ENCODE data around the gene ETFBKMT.

The ETFBKMT gene, protein sequence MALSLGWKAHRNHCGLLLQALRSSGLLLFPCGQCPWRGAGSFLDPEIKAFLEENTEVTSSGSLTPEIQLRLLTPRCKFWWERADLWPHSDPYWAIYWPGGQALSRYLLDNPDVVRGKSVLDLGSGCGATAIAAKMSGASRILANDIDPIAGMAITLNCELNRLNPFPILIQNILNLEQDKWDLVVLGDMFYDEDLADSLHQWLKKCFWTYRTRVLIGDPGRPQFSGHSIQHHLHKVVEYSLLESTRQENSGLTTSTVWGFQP

GRCh38 chr12:31659087-31659942 lies at the start of gene ETFBKMT:
Gene ETFBKMT, plus strand, starts transcription at chr12:31659688. Its CDS starts 2,266 bp downstream, at chr12:31661954.
- DNase-seq (ENCODE audit: low read depth in 2 of 2, low spot score in 1 of 2) = peak; percentile 70 to 80

GRCh38 chr12:31612819-31613218 lies 46.7 kb upstream of the ETFBKMT start:
- no peak for DNase-seq (ENCODE audit: low read depth in 2 of 2, low spot score in 1 of 2)

DNA sequence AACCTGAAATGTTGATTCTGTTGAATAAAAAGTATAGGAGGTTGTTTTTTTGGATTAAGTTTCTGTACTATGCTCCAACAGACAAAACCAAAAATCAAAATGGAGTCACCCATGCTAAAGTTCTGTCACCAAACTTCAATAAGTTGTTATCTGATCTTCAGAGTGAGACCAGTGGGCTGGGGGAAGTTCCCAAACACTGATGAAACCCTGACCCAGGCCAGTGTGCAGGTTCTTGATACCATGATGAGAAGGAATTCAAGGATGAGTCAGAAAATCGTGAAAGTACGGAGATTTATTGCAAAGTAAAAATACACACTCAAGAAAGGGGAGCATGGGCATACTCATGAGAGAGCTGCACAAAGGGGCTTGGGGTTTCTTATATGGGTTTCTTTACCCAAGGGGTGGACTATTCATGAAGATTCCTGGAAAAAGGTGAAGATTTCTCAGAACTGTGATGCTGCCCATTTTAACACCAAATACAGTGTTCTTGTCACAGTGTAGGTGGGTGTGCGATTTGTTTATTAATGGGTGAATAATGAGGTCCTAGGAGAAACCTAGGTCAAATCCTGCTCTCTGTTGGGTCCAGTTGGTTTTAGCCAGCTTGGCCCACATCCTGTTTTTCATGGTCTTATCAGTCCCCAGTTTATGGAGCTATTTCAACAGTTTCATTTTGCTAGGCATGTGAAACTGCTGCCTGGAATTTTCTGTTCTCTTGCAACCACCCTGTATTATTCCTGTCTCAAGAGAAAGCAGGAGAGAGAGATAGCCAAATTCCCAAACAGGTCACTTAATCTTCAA lies 41.1 kb upstream of the ETFBKMT start:
- DNase-seq (ENCODE audit: low read depth in 2 of 2, low spot score in 1 of 2) = no peak

GRCh38 chr12:31620311-31620710 lies 39.2 kb upstream of the ETFBKMT start:
- no peak for DNase-seq (ENCODE audit: low read depth in 2 of 2, low spot score in 1 of 2)

GRCh38 chr12:31622038-31622437 lies 37.5 kb upstream of the ETFBKMT start:
- no peak for DNase-seq (ENCODE audit: low read depth in 2 of 2, low spot score in 1 of 2)

DNA sequence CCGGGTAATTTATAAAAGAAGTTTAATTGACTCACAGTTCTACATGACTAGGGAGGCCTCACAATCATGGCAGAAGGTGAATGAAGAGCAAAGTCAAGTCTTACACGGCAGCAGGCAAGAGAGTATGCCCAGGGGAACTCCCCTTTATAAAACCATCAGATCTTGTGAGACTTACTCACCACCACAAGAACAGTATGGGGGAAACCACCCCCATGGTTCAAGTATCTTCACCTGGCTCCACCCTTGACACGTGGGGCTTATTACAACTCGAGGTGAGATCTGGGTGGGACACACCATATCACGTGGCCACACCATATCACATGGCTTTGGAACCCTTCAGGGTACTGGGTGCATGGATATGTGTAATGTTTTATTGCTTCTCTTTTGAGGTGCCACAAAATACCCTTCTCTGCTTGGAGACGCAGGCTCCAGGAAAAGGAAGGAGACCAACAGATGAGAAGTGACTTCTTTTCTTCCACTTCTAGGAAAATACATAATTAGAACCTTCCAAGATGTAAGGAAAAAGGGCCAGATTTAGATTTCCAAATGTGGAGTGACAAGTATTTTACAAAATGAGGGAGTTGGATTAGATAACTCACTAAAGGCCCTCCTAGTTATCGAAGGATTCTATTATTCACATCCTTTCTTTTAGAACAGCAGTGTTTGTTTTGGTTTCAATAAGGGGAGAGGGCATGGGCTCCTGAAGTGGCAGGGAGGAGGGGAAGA lies 33.1 kb upstream of the ETFBKMT start:
- no peak for DNase-seq (ENCODE audit: low read depth in 2 of 2, low spot score in 1 of 2)

GRCh38 chr12:31627456-31628054 lies 31.9 kb upstream of the ETFBKMT start:
- DNase-seq (ENCODE audit: low read depth in 2 of 2, low spot score in 1 of 2) = no peak

DNA sequence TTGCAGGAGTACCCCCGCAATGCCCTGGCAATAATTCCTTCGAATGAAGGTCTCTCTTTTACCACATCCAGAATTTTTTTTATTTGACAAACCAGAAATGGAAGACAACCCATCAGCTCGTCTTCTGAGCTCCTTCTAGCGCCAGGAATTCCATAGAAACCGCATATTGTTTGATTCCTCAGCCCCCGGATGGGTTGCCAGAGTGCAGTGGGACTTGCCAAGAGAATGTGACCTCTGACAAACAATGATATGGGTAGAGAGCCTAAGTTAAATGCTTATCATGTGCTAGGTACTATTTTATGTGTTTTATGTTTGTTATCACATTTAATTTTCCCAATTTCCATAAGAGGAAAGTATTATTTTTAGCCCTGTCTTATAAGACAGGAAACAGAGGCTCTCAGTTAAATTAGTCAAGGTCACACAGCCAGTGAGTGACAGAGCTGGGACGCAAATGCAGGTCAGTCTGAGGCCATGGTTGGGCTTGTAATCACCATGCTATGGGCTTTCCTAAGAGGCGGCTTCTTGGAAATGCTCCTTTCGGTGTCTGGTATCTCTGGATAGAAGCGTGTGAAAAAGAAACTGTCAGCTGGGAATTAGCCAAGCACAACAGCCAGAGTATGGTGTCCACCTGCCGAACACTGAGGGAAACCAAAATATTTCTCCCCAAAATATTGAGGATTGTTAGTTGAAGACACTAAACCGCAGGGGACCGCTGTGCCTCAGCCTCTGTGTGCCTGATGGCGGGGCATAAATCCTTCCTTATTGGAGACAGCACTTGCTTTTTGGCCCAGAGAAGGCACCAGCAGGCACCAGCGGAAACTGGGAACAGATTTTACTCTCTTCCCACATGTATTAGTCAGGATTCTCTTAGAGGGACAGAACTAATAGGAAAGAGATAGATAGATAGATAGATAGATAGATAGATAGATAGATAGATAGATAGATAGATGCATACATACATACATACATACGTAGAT lies 29.4 kb upstream of the ETFBKMT start:
- no peak for DNase-seq (ENCODE audit: low read depth in 2 of 2, low spot score in 1 of 2)

- no peak for DNase-seq (ENCODE audit: low read depth in 2 of 2, low spot score in 1 of 2)
Measured at GRCh38 chr12:31631023-31631724, 28.3 kb upstream of the ETFBKMT start.

DNA sequence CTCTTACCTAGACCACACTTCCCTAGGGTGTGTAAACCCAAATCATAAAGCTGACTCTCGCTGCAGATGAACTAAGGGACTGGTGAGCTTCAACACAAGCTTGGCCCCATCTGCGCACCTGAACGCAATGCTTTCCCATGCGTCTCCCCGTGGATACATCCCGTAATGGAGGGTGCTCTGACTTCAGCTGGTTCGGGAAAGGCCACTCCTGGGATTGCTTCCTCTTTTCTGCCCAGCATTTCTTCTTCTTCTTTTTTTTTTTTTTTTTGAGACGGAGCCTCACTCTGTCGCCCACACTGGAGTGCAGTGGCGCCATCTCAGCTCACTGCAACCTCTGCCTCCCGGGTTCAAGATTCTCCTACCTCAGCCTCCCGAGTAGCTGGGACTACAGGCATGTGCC lies 27.7 kb upstream of the ETFBKMT start:
- no peak for DNase-seq (ENCODE audit: low read depth in 2 of 2, low spot score in 1 of 2)

GRCh38 chr12:31633464-31633863 lies 26.0 kb upstream of the ETFBKMT start:
- DNase-seq (ENCODE audit: low read depth in 2 of 2, low spot score in 1 of 2) = no peak

DNA sequence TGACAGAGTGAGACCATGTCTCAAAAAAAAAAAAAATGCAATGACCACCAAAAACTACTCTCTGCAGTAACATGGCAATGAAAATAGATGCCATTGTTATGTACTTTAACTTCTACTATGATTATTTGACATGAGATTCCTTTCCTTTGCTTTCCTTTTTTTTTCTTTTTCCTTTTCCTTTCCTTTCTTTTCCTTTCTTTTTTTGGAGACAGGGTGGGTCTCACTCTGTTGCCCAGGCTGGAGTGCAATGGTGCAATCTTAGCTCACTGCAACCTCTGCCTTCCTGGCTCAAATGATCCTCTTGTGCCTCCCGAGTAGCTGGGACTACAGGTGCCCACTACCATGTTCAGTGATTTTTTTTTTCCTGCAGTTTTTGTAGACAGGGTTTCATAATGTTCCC lies 24.9 kb upstream of the ETFBKMT start:
- DNase-seq (ENCODE audit: low read depth in 2 of 2, low spot score in 1 of 2) = no peak

DNA sequence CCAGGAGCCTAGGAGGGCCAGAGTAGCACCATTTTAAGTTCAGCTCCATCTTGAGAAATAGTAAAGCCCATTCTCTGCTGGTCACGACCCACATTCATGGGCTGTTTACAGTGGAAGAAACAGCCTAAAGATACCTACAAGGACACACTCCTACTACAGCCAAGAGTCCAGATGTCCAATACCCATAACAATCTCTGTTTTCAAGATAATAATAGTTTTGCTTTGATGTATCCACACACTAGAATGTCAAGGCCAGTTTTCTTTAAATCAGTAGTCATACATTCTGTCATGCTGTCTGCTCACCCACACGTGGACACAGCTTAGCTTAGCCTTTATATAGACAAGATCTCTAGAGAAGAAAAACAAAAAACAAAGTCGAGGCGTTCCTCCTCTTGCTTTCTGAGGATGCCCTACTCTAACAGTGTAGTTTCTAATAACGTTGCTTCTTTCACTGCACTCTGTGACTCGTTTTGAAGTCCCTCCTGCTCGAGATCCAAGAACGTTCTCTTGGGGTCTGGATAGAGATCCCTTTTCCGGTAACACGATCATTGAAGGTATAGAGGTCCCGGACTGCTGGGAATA lies 17.9 kb upstream of the ETFBKMT start:
- no peak for DNase-seq (ENCODE audit: low read depth in 2 of 2, low spot score in 1 of 2)

- DNase-seq (ENCODE audit: low read depth in 2 of 2, low spot score in 1 of 2) = no peak
Measured at GRCh38 chr12:31644536-31644935, 15.0 kb upstream of the ETFBKMT start.

DNA sequence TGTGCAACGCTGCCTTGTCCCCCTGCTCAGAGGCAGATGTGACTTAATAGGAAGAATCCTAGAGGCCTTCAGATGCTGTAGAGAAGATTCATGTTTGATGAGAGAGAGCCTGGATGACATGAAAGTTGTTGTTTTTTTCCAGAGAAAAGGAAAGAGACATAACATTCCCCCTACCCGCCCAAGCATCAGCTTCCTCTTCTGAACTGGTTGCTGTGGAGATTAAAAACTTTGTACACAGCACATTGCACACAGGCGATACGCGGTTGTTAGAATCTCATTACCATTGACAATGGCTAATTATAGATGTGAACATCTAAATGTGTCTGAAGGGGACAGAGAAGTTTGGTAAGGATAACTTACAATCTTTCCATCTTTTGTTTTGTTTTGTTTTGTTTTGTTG lies 13.6 kb upstream of the ETFBKMT start:
- no peak for DNase-seq (ENCODE audit: low read depth in 2 of 2, low spot score in 1 of 2)

DNA sequence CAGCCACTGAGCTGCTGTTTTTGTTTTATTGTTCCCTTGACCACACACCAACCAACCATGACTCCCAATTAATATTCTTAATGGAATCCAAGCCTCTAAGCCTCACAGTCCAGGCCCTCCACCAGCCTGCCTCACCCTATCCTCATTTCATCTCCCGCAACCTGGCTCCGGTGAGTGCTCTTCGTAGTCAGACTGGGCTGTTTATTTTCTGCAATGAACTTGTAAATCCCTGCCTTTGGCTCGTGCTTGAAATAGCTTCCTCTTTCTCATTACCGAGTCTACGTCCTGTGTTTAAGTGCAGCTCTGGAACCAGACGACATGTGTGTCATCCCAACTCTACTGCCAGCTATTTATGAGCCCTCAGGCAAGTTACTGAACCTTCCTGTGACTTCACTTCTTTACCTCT lies 12.4 kb upstream of the ETFBKMT start:
- DNase-seq (ENCODE audit: low read depth in 2 of 2, low spot score in 1 of 2) = no peak

- no peak for DNase-seq (ENCODE audit: low read depth in 2 of 2, low spot score in 1 of 2)
Measured at GRCh38 chr12:31650918-31651317, 8.6 kb upstream of the ETFBKMT start.

DNA sequence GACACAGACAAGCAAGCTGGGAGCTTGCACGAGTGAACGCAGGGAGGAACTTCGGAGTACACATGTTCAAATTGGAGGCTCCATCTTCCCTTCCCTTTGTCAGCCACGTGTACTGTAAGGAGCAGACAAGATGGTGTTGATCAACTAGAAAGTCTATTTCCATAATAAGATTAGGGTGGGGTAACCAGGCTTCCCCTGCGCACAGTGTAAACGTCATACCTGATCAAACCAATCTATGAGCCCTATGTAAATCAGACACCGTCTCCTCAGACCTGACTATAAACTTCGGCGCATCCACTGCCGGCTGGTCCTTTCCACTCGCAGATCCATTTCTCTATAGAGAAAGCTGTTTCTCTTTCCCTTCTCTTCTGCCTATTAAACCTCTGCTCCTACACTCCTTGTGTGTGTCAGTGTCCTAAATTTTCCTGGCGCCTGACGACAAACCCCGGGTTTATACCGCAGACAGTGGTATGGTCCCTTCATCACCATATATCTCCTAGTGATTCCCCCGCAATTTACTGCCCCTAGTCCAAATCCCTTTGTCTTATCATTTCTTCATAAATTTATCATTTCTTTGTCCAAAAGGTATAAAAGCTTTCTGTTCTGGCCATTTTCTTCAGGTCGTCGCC lies 7.5 kb upstream of the ETFBKMT start:
- no peak for DNase-seq (ENCODE audit: low read depth in 2 of 2, low spot score in 1 of 2)
